GM12892 (cell line): Measurements from ENCODE around the gene THRSP.

ENCODE experiments used
- DNase-seq: peaks from one replicate; pipeline ENCODE4 v3.0.0; 2011; ENCODE audit not compliant: insufficient read length
- FAIRE-seq: peaks from 2 replicates; lab custom pipeline; 2011; peaks lifted over from hg19 to GRCh38; lab: Jason Lieb, UNC
- POLR2A ChIP-seq: IDR thresholded peaks from 2 replicates; pipeline ENCODE4 v1.6.1; 2011; ENCODE audit warnings: low read depth, low read length, control low read depth
- POLR2AphosphoS5 ChIP-seq: IDR thresholded peaks from 2 replicates; pipeline ENCODE4 v1.6.1; 2011; ENCODE audit warnings: low read depth, low read length, control low read depth
- TAF1 ChIP-seq: IDR thresholded peaks from 2 replicates; pipeline ENCODE4 v1.6.1; 2011; ENCODE audit warnings: low read depth, mild to moderate bottlenecking, control low read depth, low read length, borderline replicate concordance

Gene THRSP

DNA sequence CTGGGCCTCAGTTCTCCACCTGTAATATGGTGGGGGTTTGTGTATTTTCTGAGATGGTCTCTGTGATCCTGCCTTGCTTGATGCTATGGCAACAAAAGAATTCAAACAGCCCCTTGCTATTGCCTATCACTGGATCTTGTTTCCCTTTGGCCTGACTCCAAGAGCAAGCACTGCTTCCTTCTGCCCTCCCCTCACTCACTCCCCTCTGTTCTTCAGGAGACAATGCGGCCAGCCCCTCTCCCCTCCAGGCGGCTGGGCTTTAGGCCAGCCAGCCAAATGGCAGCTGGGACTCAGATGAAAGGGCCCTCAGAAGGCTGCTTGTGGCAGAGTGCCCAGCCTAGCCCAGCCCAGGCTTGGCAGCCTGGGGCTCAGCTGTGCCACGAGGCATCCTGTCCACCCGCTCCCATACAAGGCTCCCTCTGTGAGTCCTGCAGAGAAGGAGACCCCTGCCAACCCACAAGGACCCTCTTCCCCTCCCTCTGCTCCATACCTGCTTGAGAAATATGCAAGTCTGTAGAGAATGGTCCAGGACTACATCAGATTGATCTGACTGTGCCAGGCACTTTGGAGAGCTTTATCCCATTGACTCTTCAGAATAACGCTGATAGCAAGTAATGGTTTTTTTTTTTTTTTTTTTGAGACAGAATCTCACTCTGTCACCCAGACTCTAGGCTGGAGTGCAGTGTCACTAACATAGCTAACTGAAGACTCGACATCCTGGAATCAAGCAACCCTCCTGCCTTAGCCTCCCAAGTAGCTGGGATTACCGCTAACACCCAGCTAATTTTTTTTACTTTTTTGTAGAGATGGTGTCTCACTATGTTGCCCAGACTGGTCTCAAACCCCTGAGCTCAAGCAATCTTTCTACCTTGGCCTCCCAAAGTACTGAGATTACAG, 33.0 kb upstream of the THRSP start:
- no peak for DNase-seq
- TF ChIP-seq POLR2AphosphoS5 (no peak), POLR2A (no peak), TAF1 (no peak)
- peak; percentile 61 for FAIRE-seq

DNA sequence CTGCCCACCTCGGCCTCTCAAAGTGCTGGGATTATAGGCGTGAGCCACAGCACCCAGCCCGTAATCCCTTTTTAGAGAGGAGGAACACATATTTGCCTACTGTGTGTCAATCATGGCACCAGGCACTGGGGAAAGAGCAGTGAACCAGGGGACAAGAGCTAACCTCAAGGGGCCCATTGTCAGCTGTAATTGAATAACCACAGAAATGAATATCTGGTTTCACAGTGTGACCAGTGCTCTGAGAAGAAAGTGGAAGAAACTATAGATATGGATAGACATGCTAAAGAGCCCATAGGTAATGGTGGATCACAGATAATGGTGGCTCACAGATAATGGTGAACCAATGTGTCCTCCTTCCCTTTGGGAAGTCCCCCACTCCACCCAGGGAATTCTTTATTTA, 32.0 kb upstream of the THRSP start:
- no peak for TF ChIP-seq TAF1
- TF ChIP-seq POLR2A: no peak
- FAIRE-seq: no peak
- DNase-seq: no peak

DNA sequence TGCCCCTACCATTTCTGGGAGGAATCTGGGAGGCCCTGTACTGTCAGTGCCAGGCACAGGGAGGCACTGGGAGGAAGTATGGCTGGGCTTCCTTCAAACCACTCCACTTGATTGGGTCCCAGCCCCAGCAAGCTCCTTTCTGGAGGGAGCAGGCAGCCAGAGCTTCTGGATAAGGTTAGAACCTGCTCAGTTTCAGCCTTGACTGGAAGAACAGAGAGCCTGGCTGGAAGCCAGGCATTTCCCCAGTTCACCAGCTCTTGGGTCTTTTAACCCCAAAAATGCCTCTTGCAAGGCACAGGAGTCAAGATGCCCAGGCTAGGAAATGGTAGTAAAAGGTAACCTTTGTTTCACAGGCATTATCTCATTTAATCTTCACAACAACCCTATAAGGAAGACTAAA, 31.6 kb upstream of the THRSP start:
- FAIRE-seq: no peak
- TF ChIP-seq POLR2A (no peak), POLR2AphosphoS5 (no peak), TAF1 (no peak)
- no peak for DNase-seq

DNA sequence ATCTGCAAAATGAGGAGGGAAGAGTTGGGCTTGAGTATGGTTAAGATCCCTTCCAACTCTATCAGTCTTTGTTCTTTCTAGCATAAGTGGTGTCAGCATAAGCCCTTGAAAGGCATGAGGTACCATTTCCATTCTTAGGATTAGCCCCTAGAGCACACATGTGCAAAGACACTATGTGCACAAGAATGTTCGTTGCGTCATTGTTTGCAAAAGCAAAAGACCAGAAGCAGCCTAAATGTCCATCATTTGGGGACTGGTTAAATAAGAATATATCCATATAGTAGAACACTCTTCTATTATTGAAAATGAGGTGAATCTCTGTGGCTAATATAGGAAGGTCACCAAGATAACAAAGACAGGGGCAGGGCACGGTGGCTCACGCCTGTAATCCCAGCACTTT, 30.6 kb upstream of the THRSP start:
- no peak for DNase-seq
- TF ChIP-seq POLR2AphosphoS5 (no peak), POLR2A (no peak), TAF1 (no peak)
- FAIRE-seq: no peak

DNA sequence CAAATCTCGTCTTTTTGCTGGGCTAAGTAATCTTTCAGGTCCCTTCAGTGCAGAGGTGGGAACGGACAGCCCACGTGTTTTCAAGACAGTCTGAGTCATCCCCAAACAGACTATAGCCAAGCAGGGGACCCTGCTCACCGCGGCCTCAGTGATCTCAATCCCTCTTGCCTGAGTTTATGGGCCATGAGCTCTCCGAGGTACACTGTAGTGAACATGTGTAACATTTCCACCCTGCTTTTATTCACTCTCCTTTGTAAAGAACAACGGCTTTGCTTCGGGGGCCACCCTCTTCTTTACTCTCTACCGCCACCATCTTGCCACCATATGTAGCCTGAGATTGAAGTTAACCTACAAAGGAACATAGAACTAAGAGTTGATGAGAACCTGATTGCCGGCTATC, 29.0 kb upstream of the THRSP start:
- DNase-seq (no peak), FAIRE-seq (no peak)
- no peak for TF ChIP-seq POLR2A

DNA sequence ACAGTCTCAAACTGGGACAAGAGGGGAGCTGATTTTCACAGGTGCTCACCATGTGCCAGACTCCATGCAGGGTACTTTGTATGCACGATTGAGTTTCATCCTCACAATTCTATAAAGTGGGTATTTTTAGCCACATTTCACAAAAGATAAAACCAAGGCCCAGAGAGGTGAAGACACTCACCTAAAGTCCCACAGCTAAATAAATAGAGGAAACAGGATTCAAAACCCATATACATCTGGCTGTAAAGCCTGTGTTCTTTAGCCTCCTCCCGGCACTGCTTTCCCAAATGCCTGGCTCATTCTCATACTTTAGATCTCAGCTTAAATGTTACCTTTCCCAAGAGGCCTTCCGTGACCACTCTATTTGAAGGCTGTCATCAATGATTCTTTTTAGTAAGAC, 27.3 kb upstream of the THRSP start:
- no peak for TF ChIP-seq POLR2AphosphoS5
- TF ChIP-seq TAF1: no peak
- TF ChIP-seq POLR2A: no peak
- no peak for DNase-seq
- no peak for FAIRE-seq

DNA sequence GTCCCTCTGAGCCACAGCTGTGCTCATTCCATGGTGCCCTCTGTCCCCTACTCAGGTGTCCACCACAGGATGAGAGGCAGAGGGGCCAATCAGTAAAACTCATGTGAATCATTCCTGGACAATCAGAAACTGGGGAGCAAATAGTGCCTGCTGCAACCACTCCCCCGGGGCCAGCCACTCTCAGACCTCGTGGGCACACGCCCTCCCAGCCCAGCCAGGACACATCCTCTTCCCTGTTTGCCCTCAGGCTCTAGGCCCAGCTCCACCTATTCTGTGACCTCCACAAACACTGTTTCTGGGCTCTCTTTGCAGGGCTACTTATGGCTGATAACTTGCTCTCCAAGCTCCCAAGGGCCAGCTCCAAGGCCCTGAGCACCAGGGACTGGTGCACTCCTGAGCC, 26.6 kb upstream of the THRSP start:
- FAIRE-seq (no peak), DNase-seq (no peak)
- TF ChIP-seq POLR2AphosphoS5 (no peak), TAF1 (no peak), POLR2A (no peak)

DNA sequence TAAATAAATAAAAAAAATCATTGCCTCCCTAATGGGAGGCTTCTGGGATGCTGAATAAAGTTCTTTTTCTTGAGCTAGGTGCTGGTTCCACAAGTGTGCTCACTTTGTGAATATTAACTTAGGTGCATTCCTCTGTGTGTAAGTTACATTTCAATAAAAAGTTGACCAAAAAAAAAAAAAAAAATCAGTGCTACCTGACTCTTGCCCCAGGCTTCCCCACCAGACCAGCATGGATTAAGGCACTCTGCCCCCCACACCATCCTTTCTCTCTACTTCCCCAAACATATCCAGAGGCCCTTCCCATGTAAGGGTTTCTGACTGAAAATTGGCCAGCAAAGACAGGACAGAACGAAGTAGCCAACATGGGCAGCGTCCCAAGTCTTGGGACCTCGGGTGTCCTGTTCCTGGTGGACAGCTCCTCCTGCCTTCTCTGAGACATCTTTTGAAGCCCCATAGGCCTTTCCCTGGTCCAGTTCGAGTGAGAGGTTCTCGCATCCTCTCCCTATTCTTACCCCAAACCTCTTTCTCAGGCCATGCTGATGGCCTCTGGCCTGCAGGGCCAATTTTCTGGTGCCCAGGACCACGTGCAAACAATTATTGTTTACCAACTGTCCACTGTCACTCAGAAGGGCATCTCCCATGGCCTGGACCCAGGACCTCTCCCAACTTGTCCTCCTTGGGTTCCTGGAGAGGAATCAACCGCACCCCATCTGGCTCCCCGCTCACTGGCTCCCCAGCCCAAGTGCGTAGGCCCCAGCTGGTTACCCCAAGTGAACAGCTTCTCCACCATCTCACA, 25.6 kb upstream of the THRSP start:
- FAIRE-seq (no peak), DNase-seq (no peak)
- TF ChIP-seq POLR2A: no peak
- TF ChIP-seq TAF1: no peak
- TF ChIP-seq POLR2AphosphoS5: no peak

DNA sequence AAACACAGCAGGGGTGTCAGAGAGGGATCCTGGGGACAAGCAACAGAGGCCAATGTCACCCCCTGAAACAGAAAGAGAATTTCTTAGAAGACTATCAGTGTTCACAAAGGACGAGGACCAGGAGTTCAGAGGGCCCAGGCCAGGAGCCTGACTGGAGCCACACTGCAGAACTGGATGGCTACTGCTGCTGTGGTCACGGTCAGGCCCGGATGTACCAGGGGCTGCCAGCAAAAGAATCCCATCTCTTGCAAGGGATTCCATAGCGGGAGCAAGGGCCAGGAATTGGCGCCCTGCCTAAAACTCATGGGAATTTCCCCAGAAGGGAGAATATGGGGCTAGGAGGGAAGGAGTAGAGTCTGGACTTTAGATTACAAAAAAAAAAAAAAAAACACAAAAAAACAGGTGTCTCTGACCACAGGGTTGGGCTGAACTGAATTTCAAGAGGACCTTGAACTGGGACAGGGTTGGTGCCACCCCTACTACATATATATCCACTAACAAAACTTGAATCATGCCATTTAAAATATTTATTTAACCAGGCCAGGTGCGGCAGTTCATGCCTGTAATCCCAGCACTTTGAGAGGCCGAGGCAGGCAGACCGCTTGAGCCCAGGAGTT, 24.9 kb upstream of the THRSP start:
- FAIRE-seq (no peak), DNase-seq (no peak)
- no peak for TF ChIP-seq POLR2AphosphoS5
- TF ChIP-seq TAF1: no peak
- TF ChIP-seq POLR2A: no peak

DNA sequence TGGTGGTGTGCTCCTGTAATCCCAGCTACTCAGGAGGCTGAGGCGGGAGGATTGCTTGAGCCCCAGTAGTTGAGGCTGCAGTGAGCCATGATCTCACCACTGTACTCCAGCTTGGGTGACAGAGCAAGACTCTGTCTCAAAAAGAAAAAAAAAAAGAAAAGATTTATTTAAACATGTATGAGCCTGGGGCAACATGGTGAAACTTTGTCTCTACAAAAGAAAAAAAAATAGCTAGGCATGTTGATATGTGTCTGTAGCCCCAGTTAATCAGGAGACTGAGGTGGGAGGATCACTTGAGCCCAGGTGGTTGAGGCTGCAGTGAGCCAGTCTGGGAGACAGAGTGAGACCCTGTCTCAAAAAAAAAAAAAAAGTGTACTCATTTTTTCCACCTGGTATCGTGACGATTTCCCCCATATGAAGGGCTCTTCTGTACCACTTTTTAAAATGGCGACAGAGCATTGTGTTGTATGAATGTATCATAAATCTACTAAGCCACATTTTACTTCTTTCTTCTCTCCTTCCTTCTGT, 24.2 kb upstream of the THRSP start:
- DNase-seq (no peak), FAIRE-seq (no peak)
- TF ChIP-seq POLR2AphosphoS5: no peak
- TF ChIP-seq TAF1: no peak
- no peak for TF ChIP-seq POLR2A
